DOHH2 (cell line): ENCODE results near the gene SLCO1B1.
"Not testable (repeated sequence)": the region's sequence is repeated elsewhere in the genome, so short reads cannot be mapped to it uniquely, and the experiment has no call there.

Experiments
- CTCF ChIP-seq: fragments of 200-600 bp; sonication (generic); IDR thresholded peaks from one replicate; pipeline ENCODE4 v1.5.1; 2014; ENCODE audit warnings: antibody characterized with exemption, mild to moderate bottlenecking, low read depth, low read length; ENCODE audit not compliant: poor library complexity, severe bottlenecking
- EZH2phosphoT487 ChIP-seq: fragments of 200-600 bp; sonication (generic); IDR thresholded peaks from 2 replicates; pipeline ENCODE4 v1.6.1; 2017; ENCODE audit warnings: borderline replicate concordance, mild to moderate bottlenecking, antibody characterized with exemption, low read length, moderate library complexity, mixed read lengths

DNA sequence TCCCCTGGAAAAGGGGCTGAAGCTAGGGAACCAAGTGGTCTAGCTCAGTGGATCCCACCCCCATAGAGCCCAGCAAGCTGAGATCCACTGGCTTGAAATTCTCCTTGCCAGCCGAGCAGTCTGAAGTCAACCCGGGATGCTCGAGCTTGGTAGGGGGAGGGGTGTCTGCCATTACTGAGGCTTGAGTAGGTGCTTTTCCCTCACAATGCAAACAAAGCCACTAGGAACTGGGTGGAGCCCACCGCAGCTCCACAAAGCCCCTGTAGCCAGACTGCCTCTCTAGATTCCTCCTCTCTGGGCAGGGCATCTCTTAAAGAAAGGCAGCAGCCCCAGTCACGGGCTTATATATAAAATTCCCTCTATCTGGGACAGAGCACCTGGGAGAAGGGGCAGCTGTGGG, 18.9 kb downstream of the SLCO1B1 start:
- not testable (repeated sequence) for TF ChIP-seq CTCF, EZH2phosphoT487
